ENCODE measurements around the gene DLX1. TPM values are rescaled to one million over a fixed set of nuclear protein-coding genes. Genes with fewer than 3 reads are reported as not detected.

DLX1 gene
- total RNA-seq (not detected in 2 replicates), polyA plus RNA-seq (not detected in 2 replicates)

- Histone ChIP-seq H3K36me3 (no peaks in the 10 kb centered on the region), H3K9me3 (ENCODE audit: low read depth) (no peaks in the 10 kb centered on the region), H3K4me1 (ENCODE audit: low read depth) (no peaks in the 10 kb centered on the region), H3K4me3 (peak within 1 kb of the TSS; percentile 17), H3K27ac (no peak within 1 kb of the TSS), H3K27me3 (peaks cover 100% of the 10 kb centered on the region)
- no peak for DNase-seq (ENCODE audit: low read depth in 1 of 2, low spot score in 1 of 2)
- TF ChIP-seq CTCF (IDR thresholded peaks at IDR 0.05; ENCODE audit: low read depth, low read length), result no peak
These were observed at the start of gene DLX1 for GRCh38 chr2:172085460-172086159. TSS of gene DLX1 (plus strand) at chr2:172085507. CDS start at chr2:172085678, 171 bp downstream.

GRCh38 chr2:172038121-172038520 is 47.2 kb upstream of the DLX1 start:
- no peaks in the 10 kb centered on the region for H3K27me3 ChIP-seq
- TF ChIP-seq CTCF (IDR thresholded peaks at IDR 0.05; ENCODE audit: low read depth, low read length), result no peak
- H3K36me3 ChIP-seq, result no peaks in the 10 kb centered on the region
- no peaks in the 10 kb centered on the region for H3K4me1 ChIP-seq (ENCODE audit: low read depth)
- H3K9me3 ChIP-seq (ENCODE audit: low read depth), result no peaks in the 10 kb centered on the region
- H3K4me3 ChIP-seq, result no peak overlapping the region
- no peak overlapping the region for H3K27ac ChIP-seq
- no peak for DNase-seq (ENCODE audit: low read depth in 1 of 2, low spot score in 1 of 2)

- TF ChIP-seq CTCF (IDR thresholded peaks at IDR 0.05; ENCODE audit: low read depth, low read length), result no peak
- Histone ChIP-seq H3K27me3 (no peaks in the 10 kb centered on the region), H3K27ac (no peak overlapping the region), H3K36me3 (no peaks in the 10 kb centered on the region), H3K4me1 (ENCODE audit: low read depth) (no peaks in the 10 kb centered on the region), H3K9me3 (ENCODE audit: low read depth) (no peaks in the 10 kb centered on the region), H3K4me3 (no peak overlapping the region)
- DNase-seq (ENCODE audit: low read depth in 1 of 2, low spot score in 1 of 2), result no peak
These were observed 46.7 kb upstream of the DLX1 start for GRCh38 chr2:172038604-172039003.

GRCh38 chr2:172039011-172039704 is 46.1 kb upstream of the DLX1 start:
- H3K27ac ChIP-seq, result no peak overlapping the region
- no peak for TF ChIP-seq CTCF (IDR thresholded peaks at IDR 0.05; ENCODE audit: low read depth, low read length)
- DNase-seq (ENCODE audit: low read depth in 1 of 2, low spot score in 1 of 2), result no peak

GRCh38 chr2:172040311-172040710 is 45.0 kb upstream of the DLX1 start:
- Histone ChIP-seq H3K4me3 (no peak overlapping the region), H3K27me3 (no peaks in the 10 kb centered on the region), H3K36me3 (no peaks in the 10 kb centered on the region), H3K4me1 (ENCODE audit: low read depth) (no peaks in the 10 kb centered on the region), H3K9me3 (ENCODE audit: low read depth) (no peaks in the 10 kb centered on the region), H3K27ac (no peak overlapping the region)
- no peak for DNase-seq (ENCODE audit: low read depth in 1 of 2, low spot score in 1 of 2)
- TF ChIP-seq CTCF (IDR thresholded peaks at IDR 0.05; ENCODE audit: low read depth, low read length), result no peak

More at GRCh38 chr2:172039011-172039704, 46.1 kb upstream of the DLX1 start:
- no peak overlapping the region for H3K4me3 ChIP-seq
- no peaks in the 10 kb centered on the region for H3K36me3 ChIP-seq
- no peaks in the 10 kb centered on the region for H3K9me3 ChIP-seq (ENCODE audit: low read depth)
- H3K27me3 ChIP-seq, result no peaks in the 10 kb centered on the region
- no peaks in the 10 kb centered on the region for H3K4me1 ChIP-seq (ENCODE audit: low read depth)

All from cardiac muscle cell (in vitro differentiated cells and primary cell).